ENCODE data around the gene WFIKKN1.

GRCh38 chr16:630249-630814 is 453 bp upstream of the WFIKKN1 start:
- TF ChIP-seq POLR2AphosphoS5 (IDR thresholded peaks at IDR 0.05; ENCODE audit: low read depth, low read length) (no peak), CTCF (IDR thresholded peaks at IDR 0.05 in 2 of 3, conservative IDR thresholded peaks at IDR 0.05 in 1 of 3; ENCODE audit: borderline replicate concordance in 1 of 3, insufficient read depth in 1 of 3, low read depth in 2 of 3, low read length in 2 of 3) (no peak), REST (IDR thresholded peaks at IDR 0.05; ENCODE audit: low read depth) (no peak)
